NCI-H2107 (cell line): ENCODE measurements around the gene B3GLCT.

Experiments used
- DNase-seq: peaks from one replicate; lab custom pipeline; 2025; lab: John Stamatoyannopoulos, UW

Gene B3GLCT

GRCh38 chr13:31350560-31350959 is 150.8 kb downstream of the B3GLCT start:
- no peak for DNase-seq

- DNase-seq = no peak
Measured at GRCh38 chr13:31351376-31351775, 151.6 kb downstream of the B3GLCT start.

- no peak for DNase-seq
Measured at GRCh38 chr13:31352467-31352866, 152.7 kb downstream of the B3GLCT start.

- no peak for DNase-seq
Measured at GRCh38 chr13:31355001-31355400, 155.2 kb downstream of the B3GLCT start.

- DNase-seq = no peak
Measured at GRCh38 chr13:31356991-31357390, 157.2 kb downstream of the B3GLCT start.

GRCh38 chr13:31357581-31357980 is 157.8 kb downstream of the B3GLCT start:
- no peak for DNase-seq

GRCh38 chr13:31361673-31362072 is 161.9 kb downstream of the B3GLCT start:
- DNase-seq = no peak

- no peak for DNase-seq
Measured at GRCh38 chr13:31365630-31366029, 165.9 kb downstream of the B3GLCT start.

- DNase-seq = no peak
Measured at GRCh38 chr13:31367410-31367809, 167.6 kb downstream of the B3GLCT start.

GRCh38 chr13:31369213-31369612 is 169.4 kb downstream of the B3GLCT start:
- no peak for DNase-seq

GRCh38 chr13:31372454-31372853 is 172.7 kb downstream of the B3GLCT start:
- DNase-seq = no peak

GRCh38 chr13:31374682-31375081 is 174.9 kb downstream of the B3GLCT start:
- DNase-seq = no peak

GRCh38 chr13:31377946-31378345 is 178.2 kb downstream of the B3GLCT start:
- no peak for DNase-seq

- no peak for DNase-seq
Measured at GRCh38 chr13:31380715-31381114, 180.9 kb downstream of the B3GLCT start.
